GM18951 (cell line): Measurements from ENCODE around the gene TAOK3.
"Not testable (repeated sequence)": the region's sequence is repeated elsewhere in the genome, so short reads cannot be mapped to it uniquely, and the experiment has no call there.

ENCODE experiments used
- POLR2A ChIP-seq: IDR thresholded peaks from 4 replicates; pipeline ENCODE4 v1.6.1; 2011; ENCODE audit warnings: mild to moderate bottlenecking; ENCODE audit not compliant: insufficient read length, insufficient read depth; ENCODE audit errors: extremely low read depth
- in situ Hi-C: fragments of 300-500 bp; cut with MboI; formaldehyde crosslinking; loops from one replicate; pipeline ENCODE4 v1.12.0; 2022; ENCODE audit warnings: low sequenced_read_pairs, mixed read lengths, inconsistent platforms; ENCODE audit not compliant: unreplicated experiment

The TAOK3 gene

DNA sequence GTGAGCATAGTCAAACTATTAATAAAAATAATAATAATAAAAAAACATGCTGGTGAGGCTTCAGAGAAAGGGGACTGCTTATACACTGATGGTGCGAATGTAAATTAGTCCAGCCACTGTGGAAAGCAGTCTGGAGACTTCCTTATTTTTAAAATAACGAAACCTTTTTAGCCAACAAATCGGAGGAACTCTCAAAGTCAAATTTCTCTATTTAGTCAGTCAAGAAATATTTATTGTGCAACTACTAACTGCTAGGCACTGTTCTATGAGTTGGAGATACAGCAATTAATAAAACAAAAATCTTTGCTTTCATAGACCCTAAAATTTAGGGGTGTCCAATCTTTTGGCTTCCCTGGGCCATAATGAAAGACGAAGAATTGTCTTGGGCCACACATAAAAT, 10.8 kb downstream of the TAOK3 start:
- in situ Hi-C loops: no loop called here
- TF ChIP-seq POLR2A: no peak

DNA sequence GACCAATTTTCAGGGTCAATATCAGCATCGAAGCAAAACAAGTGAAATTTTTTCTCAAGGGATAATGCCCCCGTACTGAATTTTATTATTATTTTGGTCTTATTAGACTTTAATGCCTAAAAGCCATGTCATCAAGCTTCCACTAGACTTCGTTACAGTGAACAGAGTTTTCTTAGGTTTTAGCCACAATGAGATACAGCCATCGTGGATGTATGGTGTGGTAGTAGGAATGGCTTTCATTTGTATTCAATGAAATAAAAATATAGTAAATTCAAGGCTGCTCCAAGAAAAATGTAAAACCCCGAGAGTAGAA, 11.7 kb downstream of the TAOK3 start:
- in situ Hi-C loops: no loop called here

GRCh38 chr12:118359541-118359915, 13.2 kb downstream of the TAOK3 start:
- TF ChIP-seq POLR2A: no peak
- in situ Hi-C loops: no loop called here

More for the DNA sequence above, 11.7 kb downstream of the TAOK3 start:
- no peak for TF ChIP-seq POLR2A

- in situ Hi-C loops: no loop called here
- no peak for TF ChIP-seq POLR2A
These were observed 13.8 kb downstream of the TAOK3 start for GRCh38 chr12:118358612-118359540.

- no peak for TF ChIP-seq POLR2A
- in situ Hi-C loops: no loop called here
These were observed 14.7 kb downstream of the TAOK3 start for GRCh38 chr12:118358008-118358359.

GRCh38 chr12:118357257-118358007, 15.3 kb downstream of the TAOK3 start:
- in situ Hi-C loops: no loop called here

DNA sequence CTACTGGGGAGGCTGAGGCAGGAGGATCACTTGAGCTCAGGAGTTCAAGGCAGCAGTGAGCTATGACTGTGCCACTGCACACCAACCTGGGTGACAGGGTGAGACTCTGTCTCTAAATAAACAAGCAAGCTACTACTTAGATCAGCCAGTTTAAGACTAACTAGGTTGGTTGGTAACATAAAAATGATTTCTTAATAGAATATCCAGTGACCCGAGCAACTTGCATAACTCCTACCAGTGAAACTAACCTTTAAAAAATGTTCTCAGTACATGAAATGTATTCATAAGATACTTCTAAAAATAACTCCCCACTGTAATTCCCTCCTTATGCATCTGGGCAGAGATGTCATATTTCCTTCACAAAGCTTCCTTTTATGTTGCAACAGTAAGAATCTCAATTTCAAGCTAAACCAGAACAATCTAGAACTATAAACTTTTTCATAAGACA, 15.9 kb downstream of the TAOK3 start:
- TF ChIP-seq POLR2A: no peak
- in situ Hi-C loops: no loop called here

More at GRCh38 chr12:118357257-118358007, 15.3 kb downstream of the TAOK3 start:
- no peak for TF ChIP-seq POLR2A

DNA sequence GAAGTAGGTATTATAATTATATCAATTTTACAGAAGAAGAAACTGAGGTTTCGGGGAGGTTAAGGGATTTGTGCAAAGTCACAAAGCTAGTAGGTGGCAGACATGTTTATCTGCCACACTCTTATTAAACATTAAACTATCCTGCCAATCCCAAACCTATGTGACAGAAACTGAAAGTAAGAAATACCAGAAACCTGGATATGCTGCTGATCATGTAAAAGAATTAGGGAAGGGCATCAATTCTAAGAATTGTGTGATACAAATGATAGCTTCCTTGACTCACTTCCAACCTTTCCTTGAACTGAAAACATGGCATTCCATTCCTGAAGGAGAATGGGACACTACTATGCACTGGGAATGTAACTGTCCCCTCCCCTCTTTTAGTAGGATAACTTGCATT, 16.9 kb downstream of the TAOK3 start:
- no peak for TF ChIP-seq POLR2A
- in situ Hi-C loops: no loop called here

- in situ Hi-C loops: no loop called here
- TF ChIP-seq POLR2A: no peak
These were observed 17.8 kb downstream of the TAOK3 start for GRCh38 chr12:118354903-118355302.

DNA sequence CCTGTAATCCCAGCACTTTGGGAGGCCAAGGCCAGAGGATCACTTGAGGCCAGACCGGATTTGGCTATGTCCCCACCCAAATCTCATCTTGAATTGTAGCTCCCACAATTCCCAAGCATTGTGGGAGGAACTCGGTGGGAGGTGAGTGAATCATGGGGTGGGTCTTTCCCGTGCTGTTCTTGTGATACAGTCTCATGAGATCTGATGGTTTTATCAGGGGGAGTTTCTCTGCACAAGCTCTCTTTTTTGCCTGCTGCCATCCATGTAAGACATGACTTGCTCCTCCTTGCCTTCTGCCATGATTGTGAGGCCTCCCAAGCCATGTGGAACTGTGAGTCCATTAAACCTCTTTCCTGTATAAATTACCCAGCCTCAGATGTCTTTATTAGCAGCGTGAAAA, 18.2 kb downstream of the TAOK3 start:
- in situ Hi-C loops: not testable (repeated sequence)

DNA sequence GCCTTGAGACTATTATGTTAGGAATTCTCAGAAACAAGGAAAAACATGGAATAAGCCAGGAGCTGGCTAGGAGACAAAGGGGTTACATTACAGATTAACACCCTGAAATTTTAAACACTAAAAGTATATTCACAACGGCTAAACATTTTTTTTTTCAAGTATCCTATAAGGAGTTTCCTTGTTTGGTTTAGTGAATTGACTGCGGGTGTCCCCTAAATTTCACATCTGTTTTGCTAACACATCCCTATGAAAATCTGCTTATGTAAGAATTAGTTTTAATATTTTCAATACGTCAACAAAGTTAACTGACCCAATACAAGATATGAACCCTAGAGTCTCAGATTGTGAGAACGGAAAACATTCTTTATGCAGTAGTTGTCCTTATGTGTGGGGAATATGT, 19.0 kb downstream of the TAOK3 start:
- in situ Hi-C loops: no loop called here

GRCh38 chr12:118350908-118351559, 21.7 kb downstream of the TAOK3 start:
- in situ Hi-C loops: no loop called here
- TF ChIP-seq POLR2A: no peak

More for the DNA sequence above, 19.0 kb downstream of the TAOK3 start:
- no peak for TF ChIP-seq POLR2A

DNA sequence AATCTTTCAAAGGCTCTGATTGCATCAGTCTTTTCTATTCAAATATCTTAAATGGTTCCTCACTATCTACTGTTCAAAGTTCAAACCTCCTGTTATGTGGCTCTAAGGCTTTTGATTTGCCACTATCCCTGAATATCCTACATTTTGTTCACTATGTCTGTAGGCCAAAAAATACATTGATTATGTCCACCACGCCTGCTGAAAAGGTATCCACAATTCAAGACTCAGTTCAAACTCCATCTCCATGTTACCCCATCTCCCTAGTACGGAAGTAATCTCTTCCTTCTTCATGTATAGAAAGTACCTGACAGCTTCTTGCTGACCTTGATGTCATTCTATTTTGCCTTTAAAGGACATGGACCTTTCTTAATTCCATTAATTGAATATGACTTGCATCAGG, 24.8 kb downstream of the TAOK3 start:
- TF ChIP-seq POLR2A: no peak
- in situ Hi-C loops: no loop called here
